ENCODE measurements around the gene ATP8A2. TPM values are rescaled to one million over a fixed set of nuclear protein-coding genes. Genes with fewer than 3 reads are reported as not detected.

The ATP8A2 gene
- total and polyA plus RNA-seq, 10 of the 15 experiments (the other 5 are each of a cell fraction or from before 2014, with no cell fraction given) = 0.01 to 0.04 (median 0.04) TPM; not detected in 7

DNA sequence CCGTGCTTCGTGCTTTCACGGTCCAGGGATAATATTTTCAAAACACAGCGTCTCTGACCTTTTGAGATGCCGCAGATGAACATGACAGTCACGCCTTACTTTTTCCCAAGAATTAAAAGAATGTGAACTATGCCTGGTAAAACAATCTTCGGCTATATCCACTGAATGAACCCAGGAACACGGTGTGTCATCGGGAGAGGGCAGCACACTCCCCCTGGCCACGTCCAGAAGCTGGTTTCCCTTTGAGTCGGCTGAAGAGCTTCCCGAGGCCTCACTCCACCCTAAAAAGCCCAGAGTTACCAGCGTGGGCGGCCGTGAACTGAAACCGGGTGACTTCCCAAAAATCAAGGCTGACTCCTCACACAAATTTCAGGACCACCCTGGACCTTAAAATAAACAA lies 702.9 kb downstream of the ATP8A2 start (continued):
- no peak for TF ChIP-seq MYC (IDR thresholded peaks at IDR 0.05; ENCODE audit: insufficient read depth, insufficient read length, insufficient replicate concordance, low read length, severe bottlenecking)
- no peak for TF ChIP-seq EP300 (IDR thresholded peaks at IDR 0.05; ENCODE audit: borderline replicate concordance in 1 of 2, control insufficient read depth in 1 of 2, low read depth in 2 of 2, low read length in 2 of 2)
- TF ChIP-seq, protein P1, sequence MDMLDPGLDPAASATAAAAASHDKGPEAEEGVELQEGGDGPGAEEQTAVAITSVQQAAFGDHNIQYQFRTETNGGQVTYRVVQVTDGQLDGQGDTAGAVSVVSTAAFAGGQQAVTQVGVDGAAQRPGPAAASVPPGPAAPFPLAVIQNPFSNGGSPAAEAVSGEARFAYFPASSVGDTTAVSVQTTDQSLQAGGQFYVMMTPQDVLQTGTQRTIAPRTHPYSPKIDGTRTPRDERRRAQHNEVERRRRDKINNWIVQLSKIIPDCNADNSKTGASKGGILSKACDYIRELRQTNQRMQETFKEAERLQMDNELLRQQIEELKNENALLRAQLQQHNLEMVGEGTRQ (IDR thresholded peaks at IDR 0.05; ENCODE audit: borderline replicate concordance, low read depth, low read length) = no peak
- no peak for TF ChIP-seq STAT3 (IDR thresholded peaks at IDR 0.05; ENCODE audit: low read depth, low read length)
- TF ChIP-seq SIN3A (IDR thresholded peaks at IDR 0.05; ENCODE audit: low read depth, low read length) = no peak
- TF ChIP-seq NBN (IDR thresholded peaks at IDR 0.05) = no peak

Small RNAs within 50 kb of the gene (small RNA-seq; reads per million reads assigned to genes)
- gene RN7SL741P (not detected), gene RNU6-78P (not detected), gene RNY1P3 (not detected)

Other genes with a start within 250 kb of the ATP8A2 start
- gene AMER2, start 199.7 kb upstream of the ATP8A2 start, total RNA-seq (2014; rRNA removed) = 0.34 and 0.38 TPM in 2 replicates
- 0.23 and 0.27 TPM in 2 replicates for gene AMER2, start 199.7 kb upstream of the ATP8A2 start, total RNA-seq (2014; rRNA removed; fragmentation: Illumina TruSeq; extraction: Trizol)
- gene AMER2, start 199.7 kb upstream of the ATP8A2 start, total RNA-seq (2021) = 0.33 and 0.35 TPM in 2 replicates
- gene AMER2, start 199.7 kb upstream of the ATP8A2 start, polyA plus RNA-seq (2011; rRNA removed) = 0.01 TPM in 2 replicates
- 0.17 and 0.24 TPM in 2 replicates for gene AMER2, start 199.7 kb upstream of the ATP8A2 start, polyA plus RNA-seq (2014; fragmentation: Illumina TruSeq; extraction: Trizol)
- under 1 TPM; 0.07 to 0.13 TPM for gene AMER2, start 199.7 kb upstream of the ATP8A2 start, polyA plus RNA-seq (2014; fragmentation: Nextera tagmentation; extraction: Ambion mirVana)
- gene AMER2, start 199.7 kb upstream of the ATP8A2 start, polyA plus RNA-seq (2014; rRNA removed) = 0.20 and 0.32 TPM in 2 replicates
- gene AMER2, start 199.7 kb upstream of the ATP8A2 start, polyA plus RNA-seq (2016; fragmentation: Nextera tagmentation; extraction: Ambion mirVana) = under 1 TPM; 0.12 to 0.19 TPM
- 14.1 and 16.7 TPM in 2 replicates for gene MTMR6, start 84.5 kb upstream of the ATP8A2 start, total RNA-seq (2014; rRNA removed)
- gene MTMR6, start 84.5 kb upstream of the ATP8A2 start, total RNA-seq (2014; rRNA removed; fragmentation: Illumina TruSeq; extraction: Trizol) = 19.2 and 19.4 TPM in 2 replicates
- gene MTMR6, start 84.5 kb upstream of the ATP8A2 start, total RNA-seq (2021) = 13.8 and 13.9 TPM in 2 replicates
- gene MTMR6, start 84.5 kb upstream of the ATP8A2 start, polyA plus RNA-seq (2011; rRNA removed) = 15.1 and 21.1 TPM in 2 replicates
- 17.0 and 20.7 TPM in 2 replicates for gene MTMR6, start 84.5 kb upstream of the ATP8A2 start, polyA plus RNA-seq (2014; fragmentation: Illumina TruSeq; extraction: Trizol)
- 10 to 100 TPM; 13.0 to 21.0 TPM for gene MTMR6, start 84.5 kb upstream of the ATP8A2 start, polyA plus RNA-seq (2014; fragmentation: Nextera tagmentation; extraction: Ambion mirVana)
- 7.1 and 9.8 TPM in 2 replicates for gene MTMR6, start 84.5 kb upstream of the ATP8A2 start, polyA plus RNA-seq (2014; rRNA removed)
- gene MTMR6, start 84.5 kb upstream of the ATP8A2 start, polyA plus RNA-seq (2016; fragmentation: Nextera tagmentation; extraction: Ambion mirVana) = 10 to 100 TPM; 23.5 to 24.2 TPM
- gene NUP58, start 70.3 kb upstream of the ATP8A2 start, total RNA-seq (2014; rRNA removed) = 58.1 and 75.6 TPM in 2 replicates
- gene NUP58, start 70.3 kb upstream of the ATP8A2 start, total RNA-seq (2014; rRNA removed; fragmentation: Illumina TruSeq; extraction: Trizol) = 56.6 and 58.0 TPM in 2 replicates
- 46.7 and 54.5 TPM in 2 replicates for gene NUP58, start 70.3 kb upstream of the ATP8A2 start, total RNA-seq (2021)
- gene NUP58, start 70.3 kb upstream of the ATP8A2 start, polyA plus RNA-seq (2011; rRNA removed) = 78.0 and 110 TPM in 2 replicates
- 47.9 and 62.7 TPM in 2 replicates for gene NUP58, start 70.3 kb upstream of the ATP8A2 start, polyA plus RNA-seq (2014; fragmentation: Illumina TruSeq; extraction: Trizol)
- 10 to 100 TPM; 12.1 to 14.0 TPM for gene NUP58, start 70.3 kb upstream of the ATP8A2 start, polyA plus RNA-seq (2014; fragmentation: Nextera tagmentation; extraction: Ambion mirVana)
- 37.7 and 42.5 TPM in 2 replicates for gene NUP58, start 70.3 kb upstream of the ATP8A2 start, polyA plus RNA-seq (2014; rRNA removed)
- 10 to 100 TPM; 38.9 to 49.8 TPM for gene NUP58, start 70.3 kb upstream of the ATP8A2 start, polyA plus RNA-seq (2016; fragmentation: Nextera tagmentation; extraction: Ambion mirVana)

Measured in GM12878 (cell line).